GM18511 (cell line): ENCODE measurements around the gene TDRD6.

Experiments
- ATAC-seq: cut with Tn5 transposase; IDR thresholded peaks from one replicate; pipeline ENCODE4 v1.9.1; 2021; ENCODE audit warnings: mild to moderate bottlenecking, moderate library complexity; ENCODE audit not compliant: unreplicated experiment

Gene TDRD6

DNA sequence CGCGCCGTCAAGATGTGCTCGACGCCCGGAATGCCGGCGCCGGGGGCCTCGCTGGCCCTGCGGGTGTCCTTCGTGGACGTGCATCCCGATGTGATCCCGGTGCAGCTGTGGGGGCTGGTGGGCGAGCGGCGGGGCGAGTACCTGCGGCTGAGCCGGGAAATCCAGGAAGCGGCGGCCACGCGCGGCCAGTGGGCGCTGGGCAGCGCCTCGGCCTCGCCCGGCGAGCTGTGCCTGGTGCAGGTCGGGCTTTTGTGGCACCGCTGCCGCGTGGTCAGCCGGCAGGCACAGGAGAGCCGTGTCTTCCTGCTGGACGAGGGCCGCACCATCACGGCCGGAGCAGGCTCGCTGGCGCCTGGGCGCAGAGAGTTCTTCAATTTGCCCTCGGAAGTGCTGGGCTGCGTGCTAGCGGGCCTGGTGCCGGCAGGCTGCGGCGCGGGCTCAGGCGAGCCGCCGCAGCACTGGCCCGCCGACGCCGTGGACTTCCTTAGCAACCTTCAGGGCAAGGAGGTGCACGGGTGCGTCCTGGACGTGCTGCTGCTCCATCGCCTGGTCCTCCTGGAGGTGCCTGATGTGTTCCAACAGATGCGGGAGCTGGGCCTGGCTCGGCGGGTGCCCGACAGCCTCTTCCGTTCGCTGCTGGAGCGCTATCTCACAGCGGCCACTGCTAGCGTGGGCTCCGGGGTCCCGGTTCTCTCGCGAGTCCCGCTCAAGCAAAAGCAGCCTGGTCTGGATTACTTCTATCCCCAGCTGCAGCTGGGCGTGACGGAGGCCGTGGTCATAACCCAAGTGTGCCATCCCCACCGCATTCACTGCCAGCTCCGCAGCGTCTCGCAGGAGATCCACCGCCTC, 656 bp downstream of the TDRD6 start:
- ATAC-seq: no peak

DNA sequence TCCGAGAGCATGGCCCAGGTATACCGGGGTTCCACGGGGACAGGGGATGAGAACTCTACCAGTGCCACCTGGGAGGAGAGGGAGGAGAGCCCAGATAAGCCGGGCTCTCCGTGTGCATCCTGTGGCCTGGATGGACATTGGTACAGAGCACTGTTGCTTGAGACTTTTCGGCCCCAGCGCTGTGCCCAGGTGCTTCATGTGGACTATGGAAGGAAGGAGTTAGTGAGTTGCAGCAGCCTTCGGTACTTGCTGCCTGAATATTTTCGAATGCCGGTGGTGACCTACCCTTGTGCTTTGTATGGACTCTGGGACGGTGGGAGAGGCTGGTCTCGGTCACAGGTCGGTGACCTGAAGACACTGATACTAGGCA, 1.3 kb downstream of the TDRD6 start:
- no peak for ATAC-seq

DNA sequence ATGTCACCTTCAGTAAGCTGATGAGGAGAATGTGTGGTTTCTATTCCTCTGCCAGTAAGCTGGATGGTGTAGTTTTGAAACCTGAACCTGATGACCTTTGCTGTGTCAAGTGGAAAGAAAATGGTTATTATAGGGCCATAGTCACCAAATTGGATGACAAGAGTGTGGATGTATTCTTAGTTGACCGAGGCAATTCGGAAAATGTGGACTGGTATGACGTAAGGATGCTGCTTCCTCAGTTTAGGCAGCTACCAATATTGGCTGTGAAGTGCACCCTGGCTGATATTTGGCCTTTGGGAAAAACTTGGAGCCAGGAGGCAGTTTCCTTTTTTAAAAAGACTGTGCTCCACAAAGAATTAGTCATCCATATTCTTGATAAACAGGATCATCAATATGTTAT, 2.0 kb downstream of the TDRD6 start:
- ATAC-seq: no peak

DNA sequence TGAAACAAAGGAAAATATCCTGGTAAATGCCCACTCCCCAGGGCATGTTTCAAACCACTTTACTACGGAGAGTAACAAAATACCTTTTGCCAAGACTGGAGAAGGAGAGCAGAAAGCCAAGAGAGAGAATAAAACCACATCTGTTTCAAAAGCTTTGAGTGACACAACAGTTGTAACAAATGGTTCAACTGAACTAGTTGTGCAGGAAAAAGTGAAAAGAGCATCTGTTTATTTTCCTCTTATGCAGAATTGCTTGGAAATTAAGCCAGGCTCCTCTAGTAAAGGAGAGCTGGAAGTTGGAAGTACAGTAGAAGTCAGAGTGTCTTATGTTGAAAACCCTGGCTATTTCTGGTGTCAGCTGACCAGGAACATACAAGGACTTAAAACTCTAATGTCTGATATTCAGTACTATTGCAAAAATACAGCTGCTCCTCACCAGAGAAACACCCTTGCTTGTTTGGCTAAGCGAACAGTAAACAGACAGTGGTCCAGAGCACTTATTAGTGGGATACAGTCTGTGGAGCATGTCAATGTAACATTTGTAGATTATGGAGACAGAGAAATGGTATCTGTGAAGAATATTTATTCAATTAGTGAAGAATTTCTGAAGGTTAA, 2.6 kb downstream of the TDRD6 start:
- ATAC-seq: no peak

DNA sequence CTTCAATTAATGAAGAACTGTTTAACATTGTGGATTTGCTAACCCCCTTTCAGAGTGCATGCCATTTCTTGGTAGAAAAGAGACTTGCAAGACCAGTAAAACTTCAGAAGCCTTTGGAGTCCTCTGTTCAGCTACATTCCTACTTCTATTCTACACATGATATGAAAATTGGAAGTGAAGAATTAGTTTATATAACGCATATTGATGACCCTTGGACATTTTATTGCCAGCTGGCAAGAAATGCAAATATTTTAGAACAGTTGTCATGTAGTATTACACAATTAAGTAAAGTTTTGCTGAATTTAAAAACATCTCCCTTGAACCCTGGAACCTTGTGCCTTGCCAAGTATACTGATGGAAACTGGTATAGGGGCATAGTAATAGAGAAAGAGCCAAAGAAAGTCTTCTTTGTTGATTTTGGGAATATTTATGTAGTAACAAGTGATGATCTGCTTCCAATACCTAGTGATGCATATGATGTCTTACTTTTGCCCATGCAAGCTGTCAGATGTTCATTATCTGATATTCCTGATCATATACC, 3.3 kb downstream of the TDRD6 start:
- ATAC-seq: no peak

DNA sequence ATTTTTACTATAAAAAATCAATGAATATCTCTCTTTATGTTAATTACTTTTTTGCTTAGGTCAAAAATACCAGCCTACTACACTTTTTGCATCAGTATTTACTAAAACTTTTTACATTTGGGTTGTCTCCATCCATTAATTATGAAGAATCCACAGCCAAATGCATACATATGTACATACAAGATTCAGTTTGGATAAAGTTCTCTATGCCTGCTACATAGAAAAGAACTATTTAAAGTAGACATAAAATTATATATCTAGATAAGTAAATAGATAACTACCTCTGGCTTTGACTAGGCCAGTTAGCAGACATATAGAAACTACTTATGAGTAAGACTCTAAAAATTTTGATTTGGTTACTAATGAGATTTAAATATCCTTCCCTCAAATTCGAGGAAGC, 12.3 kb downstream of the TDRD6 start:
- ATAC-seq: no peak

DNA sequence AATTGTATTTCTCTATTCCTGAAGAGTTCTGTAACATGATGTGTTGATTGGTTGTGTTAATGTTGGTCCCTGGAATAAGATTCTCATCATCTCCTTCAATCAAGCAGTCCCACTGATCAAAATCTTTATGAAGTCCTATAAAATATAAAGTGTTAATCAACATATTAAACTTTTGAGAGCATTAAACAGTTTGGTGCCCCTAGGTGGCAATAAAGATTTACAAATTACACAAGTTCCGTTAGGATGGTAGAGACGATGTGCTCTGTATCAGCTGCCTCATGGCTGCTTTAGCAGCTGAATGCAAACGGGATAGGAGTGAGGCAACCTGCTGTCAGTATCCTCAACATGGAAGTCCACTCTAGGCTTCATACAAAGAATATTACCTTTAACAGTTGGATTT, 16.9 kb downstream of the TDRD6 start:
- ATAC-seq: no peak

DNA sequence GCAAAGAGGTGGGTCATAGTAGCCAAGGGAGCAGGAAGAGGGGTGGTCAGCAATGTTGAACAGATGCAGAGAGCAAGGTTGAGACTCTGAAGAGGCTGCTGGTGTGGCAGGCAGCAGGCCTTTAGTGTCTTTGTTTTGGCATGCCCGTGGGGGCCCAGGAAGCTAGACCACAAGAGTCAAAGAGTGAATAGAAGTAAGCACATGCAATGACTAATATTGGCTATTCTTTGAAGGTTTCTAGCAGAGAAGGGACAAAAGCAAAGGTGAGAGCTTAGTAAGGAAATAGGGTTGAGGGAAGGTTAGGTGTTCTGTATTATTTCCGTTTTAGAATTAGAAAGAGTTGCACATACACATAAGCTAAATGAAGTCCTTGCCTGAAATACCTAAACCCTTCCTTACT, 18.8 kb downstream of the TDRD6 start:
- no peak for ATAC-seq

DNA sequence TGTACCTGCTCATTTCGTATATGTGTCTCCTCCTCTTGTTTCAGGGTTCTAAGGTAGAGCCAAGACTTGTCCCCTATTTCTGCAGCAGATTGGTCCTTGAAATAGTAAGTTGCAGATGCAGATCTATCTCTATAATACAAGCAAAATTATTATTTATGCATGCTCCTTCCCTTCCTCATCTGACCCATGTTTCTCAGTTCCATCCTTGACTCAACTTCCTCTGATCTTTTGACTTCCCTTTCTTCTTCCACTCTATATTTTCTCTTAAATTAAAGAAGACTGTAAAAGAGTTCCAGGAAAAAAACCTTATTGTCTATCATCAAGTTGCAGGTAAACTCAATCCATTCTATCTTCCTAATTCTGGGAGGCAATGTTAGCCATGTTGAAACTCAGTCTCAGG, 23.8 kb downstream of the TDRD6 start:
- ATAC-seq: no peak

DNA sequence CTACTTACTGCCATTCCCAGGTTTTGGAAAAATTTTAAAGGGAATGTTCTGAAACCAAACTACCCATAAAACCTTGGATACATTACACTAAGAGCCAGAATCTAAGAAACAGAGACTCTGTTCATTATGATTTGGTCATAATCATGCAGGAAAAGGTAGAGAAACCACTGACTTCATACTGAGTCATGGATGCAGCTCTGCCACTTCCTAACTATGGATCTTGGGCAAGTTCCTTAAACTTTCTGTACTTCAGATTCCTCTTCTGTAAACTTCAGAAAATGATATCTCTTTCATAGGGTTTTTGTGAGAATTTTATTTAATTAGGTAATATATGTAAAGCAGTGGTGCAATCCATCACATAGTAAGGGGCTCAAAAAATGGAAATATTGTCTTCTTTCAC, 27.5 kb downstream of the TDRD6 start:
- no peak for ATAC-seq

DNA sequence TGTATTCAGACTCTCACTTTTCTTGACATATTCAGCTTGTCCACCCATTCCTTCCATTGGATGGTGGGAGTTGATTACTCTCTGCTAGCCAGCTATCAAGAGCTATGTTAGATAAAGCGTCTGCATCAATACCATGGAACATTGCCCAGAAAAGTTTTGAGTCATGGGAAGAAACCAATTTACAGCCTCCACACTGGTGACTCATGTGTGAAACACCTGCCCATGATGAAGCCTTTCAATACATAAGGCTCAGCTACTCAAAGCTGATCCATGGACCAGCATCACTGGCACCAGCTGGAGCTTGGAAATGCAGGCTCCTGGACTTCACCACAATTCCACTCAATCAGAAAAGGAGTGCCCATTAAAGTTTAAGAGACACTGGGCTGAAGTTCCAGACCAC, 31.4 kb downstream of the TDRD6 start:
- no peak for ATAC-seq

DNA sequence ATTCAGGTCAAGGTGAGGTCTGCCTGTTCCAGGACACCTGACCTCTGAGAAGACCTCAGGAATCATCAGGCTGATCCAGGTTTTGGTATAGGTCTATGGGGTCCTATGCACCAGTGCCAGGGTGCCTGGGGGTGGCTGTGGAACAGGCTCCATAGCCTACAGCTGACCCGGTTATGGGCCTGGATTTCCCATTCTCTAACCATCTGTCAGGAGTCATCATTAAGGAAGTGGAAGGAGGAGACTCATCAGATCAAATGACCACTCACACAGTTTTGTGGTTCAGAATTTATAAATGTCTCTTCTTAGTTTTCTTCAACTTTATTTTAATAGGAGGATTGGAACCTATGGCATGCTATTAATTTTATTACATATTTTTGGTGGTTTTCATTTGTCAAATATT, 32.7 kb downstream of the TDRD6 start:
- no peak for ATAC-seq

DNA sequence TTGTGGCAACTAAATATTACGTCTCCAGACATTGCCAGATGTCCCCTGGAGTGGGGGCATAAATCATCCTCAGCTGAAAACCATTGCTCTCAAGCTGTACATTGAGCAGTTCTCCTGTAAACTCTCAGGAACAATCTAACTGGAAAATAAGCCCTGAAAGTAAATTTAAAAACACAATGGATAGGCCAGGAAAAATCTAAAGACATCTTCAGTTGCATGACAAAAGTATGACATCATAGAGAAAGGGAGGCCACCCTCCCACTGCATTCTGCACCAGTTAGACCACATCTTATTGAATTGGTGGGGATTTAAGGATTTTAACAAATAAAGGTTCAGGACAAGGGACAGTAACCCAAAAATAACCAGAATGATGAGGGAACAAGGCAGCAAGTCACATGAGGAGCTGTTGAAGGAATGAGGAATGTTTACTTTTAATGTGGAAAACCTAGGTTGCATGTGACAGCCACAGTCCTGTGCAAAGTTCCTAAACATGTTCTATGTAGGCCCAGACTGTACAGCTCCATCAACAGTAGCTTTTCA, 42.2 kb downstream of the TDRD6 start:
- ATAC-seq: no peak

DNA sequence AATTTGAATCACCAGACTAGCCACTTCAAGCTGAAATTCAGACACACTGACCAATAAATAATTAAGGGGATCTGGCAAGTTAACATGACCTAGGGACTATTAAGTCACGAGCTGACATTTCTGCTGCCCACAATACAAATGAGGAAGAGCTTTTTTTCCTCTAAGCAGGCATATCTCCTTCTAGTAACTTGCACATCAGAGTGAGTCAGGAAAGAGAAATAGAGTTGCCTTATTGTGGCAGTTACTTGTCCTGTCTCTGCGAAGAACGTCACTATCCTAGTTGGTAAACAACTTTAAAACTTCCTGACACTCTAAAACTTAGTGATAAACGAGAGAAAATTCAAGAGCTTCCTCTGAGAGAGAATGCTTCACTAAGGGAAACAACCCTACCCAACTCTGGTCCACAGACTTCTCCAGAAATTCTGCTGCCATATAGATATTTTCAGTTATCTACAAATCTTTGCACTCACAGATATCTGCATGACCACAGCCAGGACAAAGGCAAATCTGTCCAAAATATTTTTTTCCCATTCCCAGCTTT, 43.3 kb downstream of the TDRD6 start:
- ATAC-seq: no peak

DNA sequence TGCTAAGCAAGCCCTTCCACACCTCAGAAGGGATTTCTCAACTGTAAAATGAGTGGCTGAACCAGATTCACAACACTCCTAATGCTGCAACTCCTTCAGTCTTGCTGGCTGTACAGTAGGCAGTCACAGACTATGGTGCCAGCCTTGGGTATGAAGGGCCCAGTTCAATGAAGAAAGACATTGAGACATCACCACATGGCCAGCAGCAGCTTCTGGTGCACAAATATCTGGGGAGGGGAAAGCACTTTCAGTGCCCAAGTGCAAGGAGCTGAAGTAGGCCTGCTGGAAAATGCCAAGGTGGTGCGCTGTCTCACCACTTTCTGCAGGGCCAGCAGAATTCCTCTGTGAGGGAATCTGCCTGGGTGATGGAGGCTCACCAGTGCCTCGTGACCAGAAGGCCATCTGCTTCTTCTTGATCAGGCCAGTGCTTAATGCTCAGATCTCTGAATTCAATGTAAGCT, 45.7 kb downstream of the TDRD6 start:
- ATAC-seq: no peak

DNA sequence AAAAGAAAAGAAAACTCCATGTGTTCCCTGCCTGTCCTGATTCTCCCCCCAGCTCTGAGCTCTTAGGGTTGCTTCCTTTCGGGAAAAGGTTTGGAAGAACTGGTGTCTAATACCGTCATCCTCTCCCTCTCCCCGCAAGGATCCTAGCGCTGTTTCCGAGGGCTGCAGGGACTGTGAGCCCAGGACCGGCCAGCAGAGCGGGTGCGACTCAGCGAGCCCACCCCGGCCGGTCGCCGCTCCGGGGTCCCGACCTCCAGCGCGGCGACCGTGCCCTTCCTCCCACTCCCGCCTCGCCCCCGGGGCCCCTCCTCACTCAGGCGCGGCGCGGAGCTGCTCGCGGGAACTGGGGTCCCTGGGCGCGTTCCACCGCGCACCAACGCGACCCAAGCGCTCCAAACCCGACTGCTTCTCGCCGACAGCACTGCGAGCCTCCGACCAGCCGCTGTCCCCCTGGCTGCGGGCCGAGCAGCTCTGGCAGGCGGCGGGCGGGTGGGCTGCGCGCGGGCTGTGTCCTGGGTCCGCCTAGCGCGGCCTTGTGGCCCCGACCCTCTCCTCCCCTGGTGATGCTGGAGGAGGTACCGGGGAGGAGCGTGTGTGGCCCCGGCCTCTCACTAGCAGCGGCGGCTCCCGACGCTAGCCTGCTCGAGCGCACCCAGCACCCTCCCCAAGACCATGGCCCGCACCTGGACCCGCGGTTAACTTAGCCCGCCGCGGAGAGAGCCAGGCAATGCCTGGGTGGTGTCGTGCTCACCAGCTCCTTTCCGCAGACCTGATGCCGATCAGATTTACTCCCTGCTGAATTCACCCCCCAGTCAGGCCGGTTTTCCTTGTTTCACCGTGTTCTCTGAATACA, 47.4 kb downstream of the TDRD6 start, which contains the start of gene PLA2G7:
Gene PLA2G7 (minus strand): TSS at position 509 of the 853 bp plus-strand sequence. CDS start 12,484 bp downstream, outside the sequence.
- ATAC-seq: no peak

DNA sequence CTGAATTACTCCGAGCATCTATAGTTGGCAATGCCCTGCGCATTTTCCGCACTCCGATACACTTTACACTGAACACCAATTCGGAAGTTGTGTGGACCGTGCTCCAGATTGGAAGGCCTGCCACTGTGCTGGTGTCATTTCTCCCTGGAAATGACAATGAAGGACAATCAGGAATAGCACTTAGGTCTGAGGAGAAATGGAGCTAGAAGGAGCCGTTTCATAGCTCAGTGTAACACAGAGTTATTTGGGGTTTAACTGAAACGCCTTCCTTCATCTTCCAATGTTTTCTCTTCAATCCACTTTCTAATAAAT, 48.0 kb downstream of the TDRD6 start:
- no peak for ATAC-seq

DNA sequence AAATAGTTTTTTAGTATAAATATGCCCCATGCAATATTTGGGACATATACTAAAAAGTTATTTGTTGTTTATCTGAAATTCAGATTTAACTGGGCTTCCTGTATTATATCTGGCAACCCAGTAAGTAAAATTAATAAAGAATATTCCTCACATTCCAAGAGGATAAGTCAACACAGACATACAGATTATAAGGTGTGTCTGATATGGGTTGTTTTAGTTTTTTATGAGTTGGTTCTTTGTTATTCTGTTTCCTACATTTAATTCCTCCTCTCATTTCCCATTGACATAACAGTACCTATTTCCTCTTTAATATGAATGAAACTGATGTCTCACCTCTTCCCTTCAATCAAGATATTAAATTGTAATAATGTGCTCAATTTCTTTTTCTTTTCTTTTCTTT, 49.2 kb downstream of the TDRD6 start:
- no peak for ATAC-seq

DNA sequence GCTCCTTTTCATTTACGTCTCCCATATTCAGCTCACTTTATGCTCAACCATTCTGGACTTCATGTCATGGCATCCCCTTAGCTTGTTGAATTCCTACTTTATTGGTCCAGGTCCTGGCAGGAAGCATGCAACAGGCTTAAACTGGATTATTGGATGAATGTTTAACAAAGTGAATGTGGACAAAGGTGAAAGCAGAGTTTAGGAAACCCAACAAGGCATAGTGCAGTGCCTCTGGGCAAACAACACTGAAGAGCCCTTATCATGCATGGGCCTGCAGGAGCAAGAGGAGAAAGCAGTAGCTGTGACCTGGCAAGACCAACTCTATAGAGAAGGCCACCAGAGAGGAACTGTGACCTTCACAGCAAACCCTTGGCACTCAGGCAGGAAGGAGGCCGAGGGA, 53.8 kb downstream of the TDRD6 start:
- ATAC-seq: no peak

DNA sequence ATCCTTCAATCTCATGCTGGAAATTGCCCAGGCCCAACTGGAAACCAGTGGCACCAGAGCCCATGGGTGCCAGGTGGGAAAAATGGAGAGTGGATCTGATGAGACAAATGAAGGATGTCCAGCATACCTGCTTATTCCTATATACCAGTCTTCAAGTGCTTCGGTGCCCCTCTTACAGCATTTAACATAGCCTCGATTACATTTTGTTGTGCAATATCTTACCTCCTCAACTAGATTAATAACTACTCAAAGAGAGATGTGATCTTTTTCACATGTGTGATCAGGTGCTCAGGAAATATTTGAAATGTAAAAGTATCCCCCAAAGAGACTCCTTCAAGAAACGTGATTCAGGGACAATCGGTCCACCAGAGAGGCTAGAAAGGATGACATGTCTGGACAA, 54.2 kb downstream of the TDRD6 start:
- no peak for ATAC-seq
